Measurements from ENCODE around the gene PTRHD1. TPM values are rescaled to one million over a fixed set of nuclear protein-coding genes. Genes with fewer than 3 reads are reported as not detected.

The PTRHD1 gene
- total and polyA plus RNA-seq, 4 donors = 19.9 to 57.3 (median 41.0) TPM

DNA sequence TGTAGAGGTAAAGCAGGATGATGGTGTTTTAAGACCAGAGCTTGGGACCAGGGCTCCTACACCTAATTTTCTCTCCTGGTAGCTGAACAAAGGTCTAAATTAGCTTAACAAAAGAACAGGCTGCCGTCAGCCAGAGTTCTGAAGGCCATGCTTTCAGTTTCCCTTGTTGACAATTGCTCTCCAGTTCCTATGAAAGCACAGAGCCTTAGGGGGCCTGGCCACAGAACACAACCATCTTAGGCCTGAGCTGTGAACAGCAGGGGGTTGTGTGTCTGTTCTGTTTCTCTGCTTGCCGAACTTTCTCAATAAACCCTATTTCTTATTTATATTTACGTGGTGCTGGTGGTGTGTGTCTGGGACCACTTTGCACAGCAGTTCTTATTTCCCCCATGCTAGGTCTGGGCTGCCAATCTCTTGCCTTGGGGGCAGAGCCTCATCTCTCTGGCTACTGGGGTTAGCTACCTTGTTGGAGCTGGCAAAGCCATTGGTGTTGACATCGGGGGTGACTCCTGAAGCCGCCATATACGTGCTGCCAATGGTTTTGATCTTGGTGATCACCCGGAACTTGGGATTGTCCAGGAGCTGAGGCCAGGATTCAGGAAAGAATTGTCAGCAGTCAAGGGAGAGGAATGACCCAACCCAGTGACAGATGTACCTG, 29.0 kb upstream of the PTRHD1 start:
- Histone ChIP-seq H3K27me3 (ENCODE audit: control insufficient read depth, insufficient read depth, low read length) (no peaks in the 10 kb centered on the region), H3K27ac (ENCODE audit: low read depth, low read length) (no peak overlapping the region), H3K4me1 (ENCODE audit: control insufficient read depth, insufficient read depth, low read length) (peaks cover 12% of the 10 kb centered on the region), H3K36me3 (ENCODE audit: control insufficient read depth, insufficient read depth, low read length) (peaks cover 73% of the 10 kb centered on the region), H3K9me3 (ENCODE audit: control insufficient read depth, insufficient read depth, low read length) (no peaks in the 10 kb centered on the region), H3K4me3 (ENCODE audit: low read depth, low read length) (no peak overlapping the region)
- 78% methylated on average over 5 of the region's 7 CpGs for whole genome bisulfite sequencing (ENCODE audit: insufficient coverage)
- DNase-seq (ENCODE audit: low read depth in 4 of 6, low spot score in 6 of 6) = peak in 1 of 6 donors; percentile 63

DNA sequence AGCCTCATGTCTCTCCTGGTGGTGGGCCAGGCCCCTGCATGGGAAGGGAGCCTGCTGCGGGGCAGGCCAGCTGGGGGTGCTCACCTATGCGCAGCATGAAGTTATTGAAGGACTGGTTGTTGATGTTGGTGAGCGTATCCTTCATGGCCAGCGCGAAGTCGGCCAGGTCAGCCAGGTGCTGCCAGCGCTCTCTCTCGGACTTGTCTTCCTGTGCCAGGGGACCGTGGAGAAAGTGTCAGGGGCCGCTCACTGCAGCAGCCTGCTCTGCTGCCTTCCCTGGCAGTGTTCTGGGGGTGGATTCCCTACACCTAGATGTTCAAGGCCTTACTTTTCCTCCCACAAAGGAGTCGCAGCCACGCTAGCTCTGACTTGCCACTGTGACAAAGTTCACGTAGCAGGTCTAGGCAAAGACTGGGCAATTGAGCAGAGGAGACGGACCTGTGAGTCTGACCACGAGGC, 28.3 kb upstream of the PTRHD1 start:
- WGBS (ENCODE audit: insufficient coverage) = 83% methylated on average over 12 of the region's 15 CpGs

DNA sequence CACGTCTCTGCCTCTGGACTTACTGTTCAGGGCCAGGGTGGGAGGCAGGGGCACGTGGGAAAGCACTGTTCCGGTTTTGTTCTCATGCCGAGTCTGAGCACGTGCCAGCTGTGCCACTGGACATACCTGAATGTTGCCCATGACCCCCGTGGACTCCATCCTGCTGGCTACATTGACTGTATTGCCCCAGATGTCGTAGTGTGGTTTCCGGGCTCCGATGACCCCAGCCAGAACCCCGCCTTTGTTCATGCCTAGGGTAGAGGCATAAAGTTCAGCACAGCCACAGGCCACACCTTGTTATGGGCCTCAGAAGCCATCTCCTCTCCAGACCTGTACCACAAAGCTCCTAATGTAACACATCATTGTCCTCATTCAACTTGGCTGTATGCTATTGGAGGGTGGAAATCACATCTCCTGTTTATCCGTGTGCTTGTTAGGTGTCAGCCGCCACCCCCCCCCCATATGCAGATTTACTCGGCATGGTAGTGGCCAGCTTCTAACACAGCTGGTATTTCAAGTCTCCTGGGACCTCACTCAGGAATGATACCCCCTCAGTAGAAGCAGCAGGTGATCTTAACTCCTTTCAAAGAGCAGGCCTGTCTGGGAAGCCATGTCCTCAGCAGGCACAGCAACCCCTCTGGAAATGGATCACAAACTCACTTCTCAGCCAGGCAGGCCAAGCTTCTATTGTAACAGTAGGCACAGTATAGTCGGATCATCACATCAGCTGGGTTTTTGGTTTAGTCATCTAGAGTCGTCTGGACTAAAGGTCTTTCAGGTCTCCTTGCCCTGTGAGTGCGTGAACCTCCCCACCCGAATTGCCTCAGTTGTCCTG, 27.6 kb upstream of the PTRHD1 start:
- peaks cover 10% of the 10 kb centered on the region for H3K4me1 ChIP-seq (ENCODE audit: control insufficient read depth, insufficient read depth, low read length)
- WGBS (ENCODE audit: insufficient coverage) = 84% methylated on average over 15 of the region's 17 CpGs
- no peaks in the 10 kb centered on the region for H3K27me3 ChIP-seq (ENCODE audit: control insufficient read depth, insufficient read depth, low read length)
- H3K9me3 ChIP-seq (ENCODE audit: control insufficient read depth, insufficient read depth, low read length) = no peaks in the 10 kb centered on the region
- H3K36me3 ChIP-seq (ENCODE audit: control insufficient read depth, insufficient read depth, low read length) = peaks cover 71% of the 10 kb centered on the region
- no peak overlapping the region for H3K27ac ChIP-seq (ENCODE audit: low read depth, low read length)
- H3K4me3 ChIP-seq (ENCODE audit: low read depth, low read length) = no peak overlapping the region
- DNase-seq (ENCODE audit: low read depth in 4 of 6, low spot score in 6 of 6) = no peak

More for the DNA sequence above, 28.3 kb upstream of the PTRHD1 start:
- H3K4me1 ChIP-seq (ENCODE audit: control insufficient read depth, insufficient read depth, low read length) = peaks cover 10% of the 10 kb centered on the region
- H3K36me3 ChIP-seq (ENCODE audit: control insufficient read depth, insufficient read depth, low read length) = peaks cover 74% of the 10 kb centered on the region
- H3K9me3 ChIP-seq (ENCODE audit: control insufficient read depth, insufficient read depth, low read length) = no peaks in the 10 kb centered on the region
- DNase-seq (ENCODE audit: low read depth in 4 of 6, low spot score in 6 of 6) = no peak
- H3K4me3 ChIP-seq (ENCODE audit: low read depth, low read length) = no peak overlapping the region
- H3K27ac ChIP-seq (ENCODE audit: low read depth, low read length) = no peak overlapping the region
- H3K27me3 ChIP-seq (ENCODE audit: control insufficient read depth, insufficient read depth, low read length) = no peaks in the 10 kb centered on the region

DNA sequence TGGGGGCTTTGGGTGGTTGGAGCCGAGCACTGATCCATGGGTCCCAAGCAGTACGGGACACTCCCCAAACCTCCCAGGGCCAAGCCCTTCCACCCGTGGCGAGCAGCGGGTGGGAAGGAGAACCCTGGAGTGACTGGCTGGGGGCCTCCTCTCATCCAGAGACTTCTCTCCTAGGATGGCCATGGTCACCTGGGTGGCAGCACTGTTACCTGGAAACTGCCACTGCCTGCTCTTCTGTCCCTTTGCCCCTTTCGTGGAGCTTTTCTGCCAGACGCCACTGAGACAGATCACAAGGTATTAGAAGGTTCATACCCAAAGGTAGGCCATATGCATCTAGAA, 27.0 kb upstream of the PTRHD1 start:
- DNase-seq (ENCODE audit: low read depth in 4 of 6, low spot score in 6 of 6) = no peak
- no peak overlapping the region for H3K4me3 ChIP-seq (ENCODE audit: low read depth, low read length)
- WGBS (ENCODE audit: insufficient coverage) = 90% methylated on average over 5 of the region's 7 CpGs
- no peaks in the 10 kb centered on the region for H3K27me3 ChIP-seq (ENCODE audit: control insufficient read depth, insufficient read depth, low read length)
- peaks cover 65% of the 10 kb centered on the region for H3K36me3 ChIP-seq (ENCODE audit: control insufficient read depth, insufficient read depth, low read length)
- no peak overlapping the region for H3K27ac ChIP-seq (ENCODE audit: low read depth, low read length)
- no peaks in the 10 kb centered on the region for H3K9me3 ChIP-seq (ENCODE audit: control insufficient read depth, insufficient read depth, low read length)
- H3K4me1 ChIP-seq (ENCODE audit: control insufficient read depth, insufficient read depth, low read length) = peaks cover 10% of the 10 kb centered on the region

DNA sequence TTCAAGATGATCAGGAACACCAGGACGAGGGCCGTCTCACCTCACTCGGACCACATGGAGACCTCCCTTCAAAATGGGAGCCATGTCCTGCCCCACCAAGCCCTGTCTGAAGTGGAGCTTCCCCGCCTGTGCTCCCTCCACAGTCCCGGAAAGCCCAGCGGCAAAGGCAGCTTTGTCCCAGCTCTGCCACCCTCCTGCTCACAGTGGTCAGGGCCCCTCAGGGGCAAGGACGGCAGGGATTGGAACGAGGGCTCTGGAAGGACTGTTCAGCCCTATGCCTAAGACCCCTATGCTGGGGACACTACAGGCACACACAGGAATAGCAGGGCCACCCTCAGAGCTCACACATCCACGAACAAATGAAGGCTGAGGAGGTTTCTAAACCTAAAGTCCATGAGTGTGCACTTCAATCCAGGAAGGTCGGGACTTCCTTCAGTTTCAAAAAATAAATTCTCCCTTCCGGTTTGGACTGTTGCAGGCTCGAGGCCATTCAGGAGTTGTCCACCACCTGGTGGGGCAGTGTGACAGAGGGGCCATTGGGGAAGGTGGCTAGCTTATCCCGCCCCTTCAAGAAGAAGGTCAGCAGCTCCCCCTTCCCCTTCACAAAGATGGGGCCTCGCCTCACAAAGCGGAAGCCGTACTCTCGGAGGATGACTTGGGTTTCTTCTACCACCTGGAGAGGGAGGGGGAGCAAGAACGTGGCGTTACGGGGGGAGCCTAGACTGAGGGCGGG, 26.4 kb upstream of the PTRHD1 start:
- Histone ChIP-seq H3K27ac (ENCODE audit: low read depth, low read length) (no peak overlapping the region), H3K9me3 (ENCODE audit: control insufficient read depth, insufficient read depth, low read length) (no peaks in the 10 kb centered on the region), H3K4me3 (ENCODE audit: low read depth, low read length) (no peak overlapping the region), H3K4me1 (ENCODE audit: control insufficient read depth, insufficient read depth, low read length) (peaks cover 10% of the 10 kb centered on the region), H3K27me3 (ENCODE audit: control insufficient read depth, insufficient read depth, low read length) (no peaks in the 10 kb centered on the region), H3K36me3 (ENCODE audit: control insufficient read depth, insufficient read depth, low read length) (peaks cover 60% of the 10 kb centered on the region)
- no peak for DNase-seq (ENCODE audit: low read depth in 4 of 6, low spot score in 6 of 6)
- WGBS (ENCODE audit: insufficient coverage) = 92% methylated on average over 11 of the region's 21 CpGs

DNA sequence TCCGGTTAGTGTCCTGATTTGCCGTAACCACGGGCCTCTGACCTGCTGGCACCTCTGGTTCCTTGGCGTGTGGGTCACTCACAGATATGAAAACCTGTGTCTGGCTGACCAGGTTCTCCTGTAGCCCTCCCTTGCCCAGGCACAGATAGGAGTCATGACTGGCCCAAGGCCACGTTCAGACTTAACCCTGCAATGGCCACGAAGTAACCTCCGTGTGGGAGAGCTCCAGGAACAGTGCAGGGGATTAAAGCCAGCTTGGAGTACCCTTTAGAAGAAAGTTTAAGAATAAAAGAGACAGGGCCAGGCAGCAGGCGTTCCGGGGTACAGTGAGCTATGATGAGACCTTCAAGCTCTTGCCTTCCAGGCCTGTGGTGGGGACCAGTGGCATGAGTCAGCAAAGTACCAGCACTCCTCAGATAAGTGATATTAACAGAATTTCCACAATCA, 25.6 kb upstream of the PTRHD1 start:
- Histone ChIP-seq H3K9me3 (ENCODE audit: control insufficient read depth, insufficient read depth, low read length) (no peaks in the 10 kb centered on the region), H3K36me3 (ENCODE audit: control insufficient read depth, insufficient read depth, low read length) (peaks cover 52% of the 10 kb centered on the region), H3K27ac (ENCODE audit: low read depth, low read length) (no peak overlapping the region), H3K27me3 (ENCODE audit: control insufficient read depth, insufficient read depth, low read length) (no peaks in the 10 kb centered on the region), H3K4me3 (ENCODE audit: low read depth, low read length) (no peak overlapping the region), H3K4me1 (ENCODE audit: control insufficient read depth, insufficient read depth, low read length) (peaks cover 12% of the 10 kb centered on the region)
- 70% methylated on average over 9 of the region's 9 CpGs for WGBS (ENCODE audit: insufficient coverage)
- no peak for DNase-seq (ENCODE audit: low read depth in 4 of 6, low spot score in 6 of 6)

DNA sequence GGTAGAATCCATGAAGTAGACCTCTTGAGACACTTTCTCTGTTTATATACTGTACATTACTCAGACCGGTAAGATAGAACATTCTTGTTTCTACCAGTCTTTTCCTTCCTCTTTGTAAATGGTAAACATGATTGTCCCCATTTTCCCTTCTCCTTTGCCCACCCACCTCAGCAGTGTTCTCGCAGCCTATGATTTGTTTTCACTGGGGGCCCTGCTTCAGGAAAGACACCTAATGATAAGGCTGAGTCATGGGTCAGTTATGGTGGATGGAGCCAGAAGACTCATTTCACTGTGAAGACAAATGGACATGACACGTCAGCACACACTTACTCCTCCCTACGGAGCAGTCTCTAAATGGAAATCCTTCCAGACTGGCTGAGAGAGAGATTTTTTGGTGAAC, 23.7 kb upstream of the PTRHD1 start:
- no CpG with 5 or more reads among the region's 4 CpGs for WGBS (ENCODE audit: insufficient coverage)
- H3K27ac ChIP-seq (ENCODE audit: low read depth, low read length) = no peak overlapping the region
- H3K36me3 ChIP-seq (ENCODE audit: control insufficient read depth, insufficient read depth, low read length) = peaks cover 36% of the 10 kb centered on the region
- no peak overlapping the region for H3K4me3 ChIP-seq (ENCODE audit: low read depth, low read length)
- H3K27me3 ChIP-seq (ENCODE audit: control insufficient read depth, insufficient read depth, low read length) = no peaks in the 10 kb centered on the region
- peak in 1 of 6 donors; percentile 7 for DNase-seq (ENCODE audit: low read depth in 4 of 6, low spot score in 6 of 6)
- H3K4me1 ChIP-seq (ENCODE audit: control insufficient read depth, insufficient read depth, low read length) = peaks cover 12% of the 10 kb centered on the region
- no peaks in the 10 kb centered on the region for H3K9me3 ChIP-seq (ENCODE audit: control insufficient read depth, insufficient read depth, low read length)

DNA sequence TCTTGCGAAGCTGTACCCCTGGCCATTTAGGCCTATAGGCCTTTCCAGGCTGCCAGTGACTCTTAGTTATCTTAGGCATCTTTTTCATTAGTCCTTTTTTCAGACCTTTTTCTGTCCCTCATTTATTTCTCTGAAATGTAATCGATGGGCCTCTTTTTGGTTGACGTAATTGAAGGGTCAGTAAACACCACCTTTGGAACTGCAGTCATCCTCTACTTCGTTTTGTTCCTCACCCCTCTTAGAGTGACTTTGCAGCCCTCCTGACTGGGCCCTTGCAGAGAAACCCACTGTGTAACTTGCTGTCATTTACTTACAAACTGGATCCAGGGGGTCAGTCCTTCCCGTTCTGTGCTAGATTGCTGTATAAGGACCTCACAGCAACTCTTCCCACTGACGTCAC, 23.2 kb upstream of the PTRHD1 start:
- WGBS (ENCODE audit: insufficient coverage) = 95% methylated on average over 4 of the region's 6 CpGs
- no peak for DNase-seq (ENCODE audit: low read depth in 4 of 6, low spot score in 6 of 6)
- Histone ChIP-seq H3K9me3 (ENCODE audit: control insufficient read depth, insufficient read depth, low read length) (no peaks in the 10 kb centered on the region), H3K36me3 (ENCODE audit: control insufficient read depth, insufficient read depth, low read length) (peaks cover 32% of the 10 kb centered on the region), H3K4me3 (ENCODE audit: low read depth, low read length) (no peak overlapping the region), H3K4me1 (ENCODE audit: control insufficient read depth, insufficient read depth, low read length) (peaks cover 7% of the 10 kb centered on the region), H3K27ac (ENCODE audit: low read depth, low read length) (no peak overlapping the region), H3K27me3 (ENCODE audit: control insufficient read depth, insufficient read depth, low read length) (no peaks in the 10 kb centered on the region)

DNA sequence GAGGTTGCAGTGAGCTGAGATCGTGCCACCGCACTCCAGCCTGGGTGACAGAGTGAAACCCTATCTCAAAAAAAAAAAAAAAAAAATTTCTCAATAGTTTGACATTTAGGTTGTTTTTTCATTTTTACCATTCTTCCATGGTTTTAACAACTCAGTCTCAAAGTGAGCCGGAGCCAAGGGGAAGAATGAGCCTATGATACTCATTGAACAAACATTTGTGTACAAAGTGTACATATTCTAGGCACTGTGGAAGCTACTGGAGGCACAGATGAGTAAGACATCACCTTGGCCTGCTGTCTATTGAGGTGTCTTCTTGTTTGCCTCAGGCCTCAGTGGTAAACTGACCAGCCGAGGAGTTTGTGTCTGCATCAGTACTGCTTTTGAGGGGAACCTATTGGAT, 22.0 kb upstream of the PTRHD1 start:
- Histone ChIP-seq H3K36me3 (ENCODE audit: control insufficient read depth, insufficient read depth, low read length) (peaks cover 20% of the 10 kb centered on the region), H3K27ac (ENCODE audit: low read depth, low read length) (no peak overlapping the region), H3K4me1 (ENCODE audit: control insufficient read depth, insufficient read depth, low read length) (peaks cover 7% of the 10 kb centered on the region), H3K27me3 (ENCODE audit: control insufficient read depth, insufficient read depth, low read length) (no peaks in the 10 kb centered on the region), H3K4me3 (ENCODE audit: low read depth, low read length) (no peak overlapping the region), H3K9me3 (ENCODE audit: control insufficient read depth, insufficient read depth, low read length) (no peaks in the 10 kb centered on the region)
- no peak for DNase-seq (ENCODE audit: low read depth in 4 of 6, low spot score in 6 of 6)
- WGBS (ENCODE audit: insufficient coverage) = 100% methylated on average over 1 of the region's 4 CpGs
